Ishikawa (cell line): ENCODE measurements around the gene DPF1.
A peak's percentile ranks its signal among the peaks of the same experiment; 100 is the strongest.

Source experiments
- CEBPB ChIP-seq: IDR thresholded peaks from 2 replicates; pipeline ENCODE4 v1.6.1; 2012
- CREB1 ChIP-seq: IDR thresholded peaks from 2 replicates; pipeline ENCODE4 v1.6.1; 2012; ENCODE audit warnings: low read depth
- EGR1 ChIP-seq: IDR thresholded peaks from 2 replicates; pipeline ENCODE4 v1.6.1; 2012
- EP300 ChIP-seq: IDR thresholded peaks from 2 replicates; pipeline ENCODE4 v1.6.1; 2012; ENCODE audit warnings: borderline replicate concordance
- FOXM1 ChIP-seq: IDR thresholded peaks from 2 replicates; pipeline ENCODE4 v1.6.1; 2012; ENCODE audit warnings: low read depth, borderline replicate concordance
- MAX ChIP-seq: IDR thresholded peaks from 2 replicates; pipeline ENCODE4 v1.6.1; 2012
- NFIC ChIP-seq: IDR thresholded peaks from 2 replicates; pipeline ENCODE4 v1.6.1; 2012
- RAD21 ChIP-seq: IDR thresholded peaks from 2 replicates; pipeline ENCODE4 v1.6.1; 2012; ENCODE audit warnings: low read depth
- REST ChIP-seq: IDR thresholded peaks from 2 replicates; pipeline ENCODE4 v1.6.1; 2012; ENCODE audit warnings: low read depth, mild to moderate bottlenecking
- TAF1 ChIP-seq: IDR thresholded peaks from 2 replicates; pipeline ENCODE4 v1.6.1; 2012; ENCODE audit warnings: low read depth, mild to moderate bottlenecking
- TCF12 ChIP-seq: IDR thresholded peaks from 2 replicates; pipeline ENCODE4 v1.6.1; 2012; ENCODE audit warnings: low read depth
- TEAD4 ChIP-seq: IDR thresholded peaks from 2 replicates; pipeline ENCODE4 v1.6.1; 2012
- USF1 ChIP-seq: IDR thresholded peaks from 2 replicates; pipeline ENCODE4 v1.6.1; 2012
- YY1 ChIP-seq: IDR thresholded peaks from 2 replicates; pipeline ENCODE4 v1.6.1; 2012; ENCODE audit warnings: low read depth
- ZBTB7A ChIP-seq: IDR thresholded peaks from 2 replicates; pipeline ENCODE4 v1.6.1; 2012; ENCODE audit warnings: low read depth

The DPF1 gene

GRCh38 chr19:38224014-38224862 lies at the start of gene DPF1:
Gene DPF1 (minus strand): TSS chr19:38224222. CDS start chr19:38224142, 80 bp downstream.
- no peak for TF ChIP-seq NFIC
- TF ChIP-seq TCF12, result no peak
- peak; percentile 81 for TF ChIP-seq MAX
- TF ChIP-seq ZBTB7A, result peak; percentile 95
- no peak for TF ChIP-seq REST
- TF ChIP-seq USF1, result peak; percentile 82
- no peak for TF ChIP-seq RAD21
- TF ChIP-seq FOXM1, result no peak
- 0 out of 2 replicates have a peak, but pooled peaks have one; percentile 5 for TF ChIP-seq TEAD4
- TF ChIP-seq TAF1, result peak; percentile 62; the same call in 1 of the 2 replicates
- TF ChIP-seq CEBPB, result no peak
- TF ChIP-seq EGR1, result peak; percentile 96
- TF ChIP-seq EP300, result no peak
- peak; percentile 89 for TF ChIP-seq YY1
- no peak for TF ChIP-seq CREB1

GRCh38 chr19:38273499-38273898 lies 49.5 kb upstream of the DPF1 start:
- no peak for TF ChIP-seq MAX
- TF ChIP-seq FOXM1, result no peak
- TF ChIP-seq TEAD4, result no peak
- TF ChIP-seq EGR1, result no peak
- no peak for TF ChIP-seq REST

GRCh38 chr19:38270587-38271167 lies 46.7 kb upstream of the DPF1 start:
- no peak for TF ChIP-seq NFIC
- no peak for TF ChIP-seq RAD21
- no peak for TF ChIP-seq ZBTB7A
- no peak for TF ChIP-seq CREB1
- TF ChIP-seq CEBPB, result no peak
- TF ChIP-seq YY1, result no peak

- TF ChIP-seq CEBPB, result no peak
- no peak for TF ChIP-seq TEAD4
- no peak for TF ChIP-seq YY1
- no peak for TF ChIP-seq TAF1
- no peak for TF ChIP-seq ZBTB7A
- TF ChIP-seq EP300, result no peak
- no peak for TF ChIP-seq CREB1
- TF ChIP-seq MAX, result no peak
- no peak for TF ChIP-seq TCF12
- no peak for TF ChIP-seq NFIC
- no peak for TF ChIP-seq USF1
- TF ChIP-seq FOXM1, result no peak
- TF ChIP-seq RAD21, result no peak
These were observed 44.5 kb upstream of the DPF1 start for GRCh38 chr19:38268539-38268938.

- no peak for TF ChIP-seq TCF12
- TF ChIP-seq CREB1, result no peak
- TF ChIP-seq USF1, result no peak
- TF ChIP-seq EP300, result no peak
- TF ChIP-seq NFIC, result no peak
- TF ChIP-seq CEBPB, result no peak
- no peak for TF ChIP-seq REST
- TF ChIP-seq YY1, result no peak
- no peak for TF ChIP-seq FOXM1
- TF ChIP-seq MAX, result no peak
- no peak for TF ChIP-seq TEAD4
- TF ChIP-seq EGR1, result no peak
- TF ChIP-seq TAF1, result no peak
- TF ChIP-seq RAD21, result no peak
- TF ChIP-seq ZBTB7A, result no peak
These were observed 43.9 kb upstream of the DPF1 start for GRCh38 chr19:38267761-38268483.
